Effector memory CD4-positive, alpha-beta T cell (primary cell): ENCODE data around the gene TIFAB.

Experiments used
- DNase-seq, 3 donors: peaks; one replicate each; pipeline ENCODE4 v3.0.0-alpha.2; 2020
- H3K27ac ChIP-seq: 2 replicates; pipeline ENCODE4 v1.7.0; 2013; ENCODE audit warnings: mild to moderate bottlenecking, low read length, moderate library complexity; ENCODE audit not compliant: insufficient read depth, poor library complexity, severe bottlenecking
- H3K27me3 ChIP-seq: replicated peaks from 2 replicates; pipeline ENCODE4 v1.7.0; 2013; ENCODE audit warnings: mild to moderate bottlenecking, low read length; ENCODE audit not compliant: insufficient read depth, control insufficient read depth, poor library complexity, severe bottlenecking
- H3K36me3 ChIP-seq: 2 replicates; pipeline ENCODE4 v1.7.0; 2013; ENCODE audit warnings: mild to moderate bottlenecking, low read length, moderate library complexity; ENCODE audit not compliant: control insufficient read depth, insufficient read depth
- H3K4me1 ChIP-seq: 2 replicates; pipeline ENCODE4 v1.7.0; 2013; ENCODE audit warnings: low read length, mild to moderate bottlenecking; ENCODE audit not compliant: control insufficient read depth, insufficient read depth, poor library complexity, severe bottlenecking
- H3K4me3 ChIP-seq: 2 replicates; pipeline ENCODE4 v1.7.0; 2013; ENCODE audit warnings: low read length, low read depth, mild to moderate bottlenecking; ENCODE audit not compliant: insufficient read depth, poor library complexity, severe bottlenecking
- H3K9me3 ChIP-seq: 2 replicates; pipeline ENCODE4 v1.7.0; 2013; ENCODE audit warnings: mild to moderate bottlenecking, low read length, moderate library complexity; ENCODE audit not compliant: control insufficient read depth

The TIFAB gene

DNA sequence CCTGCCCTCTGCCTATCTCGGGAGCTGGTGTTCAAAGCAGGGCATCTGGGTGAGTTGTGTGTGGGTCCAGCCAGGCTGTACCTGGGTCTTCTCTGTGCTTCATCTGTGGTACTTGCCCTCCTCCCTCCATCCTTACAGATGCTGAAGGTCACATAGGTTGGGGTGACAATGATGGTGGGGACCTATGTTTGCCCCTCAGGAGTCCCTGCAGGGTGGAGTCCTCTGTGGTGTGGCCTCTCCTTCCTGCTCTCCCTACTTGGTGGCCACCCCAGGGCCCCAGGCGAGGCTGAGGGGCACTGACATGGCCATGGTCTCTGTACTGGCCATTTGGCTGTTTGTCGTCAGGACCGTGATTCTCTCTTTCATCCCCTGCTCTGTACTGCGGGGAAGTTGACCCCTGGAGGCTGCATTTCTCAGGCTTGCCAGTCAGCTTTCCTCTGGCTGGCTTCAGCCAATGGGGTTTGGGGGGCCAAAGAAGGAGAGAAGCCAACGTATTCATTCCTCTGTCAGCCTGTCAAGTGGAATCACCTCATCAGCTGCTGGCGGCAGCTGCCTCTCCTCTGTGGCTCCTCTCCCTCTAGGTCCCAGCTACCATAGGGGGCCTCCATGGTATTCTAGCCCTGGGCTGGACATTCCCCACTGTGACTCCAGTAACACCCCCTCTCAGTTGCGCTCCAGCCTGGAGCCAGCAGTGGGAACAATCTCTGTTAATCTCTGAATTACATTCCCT lies 9.6 kb downstream of the TIFAB start:
- no peaks in the 10 kb centered on the region for H3K36me3 ChIP-seq
- H3K27me3 ChIP-seq = no peaks in the 10 kb centered on the region
- no peak overlapping the region for H3K27ac ChIP-seq
- DNase-seq = no peak
- no peaks in the 10 kb centered on the region for H3K4me1 ChIP-seq
- no peak overlapping the region for H3K4me3 ChIP-seq
- H3K9me3 ChIP-seq = no peaks in the 10 kb centered on the region

- Histone ChIP-seq H3K4me3 (no peak overlapping the region), H3K27ac (no peak overlapping the region), H3K36me3 (no peaks in the 10 kb centered on the region), H3K27me3 (no peaks in the 10 kb centered on the region), H3K9me3 (no peaks in the 10 kb centered on the region), H3K4me1 (no peaks in the 10 kb centered on the region)
- no peak for DNase-seq
These were observed 10.2 kb downstream of the TIFAB start for GRCh38 chr5:135441919-135442318.

GRCh38 chr5:135441350-135441831 lies 10.8 kb downstream of the TIFAB start:
- no peak overlapping the region for H3K4me3 ChIP-seq
- DNase-seq = no peak
- no peaks in the 10 kb centered on the region for H3K9me3 ChIP-seq
- no peaks in the 10 kb centered on the region for H3K27me3 ChIP-seq
- H3K36me3 ChIP-seq = no peaks in the 10 kb centered on the region
- H3K4me1 ChIP-seq = no peaks in the 10 kb centered on the region
- no peak overlapping the region for H3K27ac ChIP-seq

- Histone ChIP-seq H3K27me3 (no peaks in the 10 kb centered on the region), H3K4me1 (no peaks in the 10 kb centered on the region), H3K9me3 (no peaks in the 10 kb centered on the region), H3K36me3 (no peaks in the 10 kb centered on the region), H3K4me3 (no peak overlapping the region), H3K27ac (no peak overlapping the region)
- no peak for DNase-seq
These were observed 11.2 kb downstream of the TIFAB start for GRCh38 chr5:135440916-135441315.

DNA sequence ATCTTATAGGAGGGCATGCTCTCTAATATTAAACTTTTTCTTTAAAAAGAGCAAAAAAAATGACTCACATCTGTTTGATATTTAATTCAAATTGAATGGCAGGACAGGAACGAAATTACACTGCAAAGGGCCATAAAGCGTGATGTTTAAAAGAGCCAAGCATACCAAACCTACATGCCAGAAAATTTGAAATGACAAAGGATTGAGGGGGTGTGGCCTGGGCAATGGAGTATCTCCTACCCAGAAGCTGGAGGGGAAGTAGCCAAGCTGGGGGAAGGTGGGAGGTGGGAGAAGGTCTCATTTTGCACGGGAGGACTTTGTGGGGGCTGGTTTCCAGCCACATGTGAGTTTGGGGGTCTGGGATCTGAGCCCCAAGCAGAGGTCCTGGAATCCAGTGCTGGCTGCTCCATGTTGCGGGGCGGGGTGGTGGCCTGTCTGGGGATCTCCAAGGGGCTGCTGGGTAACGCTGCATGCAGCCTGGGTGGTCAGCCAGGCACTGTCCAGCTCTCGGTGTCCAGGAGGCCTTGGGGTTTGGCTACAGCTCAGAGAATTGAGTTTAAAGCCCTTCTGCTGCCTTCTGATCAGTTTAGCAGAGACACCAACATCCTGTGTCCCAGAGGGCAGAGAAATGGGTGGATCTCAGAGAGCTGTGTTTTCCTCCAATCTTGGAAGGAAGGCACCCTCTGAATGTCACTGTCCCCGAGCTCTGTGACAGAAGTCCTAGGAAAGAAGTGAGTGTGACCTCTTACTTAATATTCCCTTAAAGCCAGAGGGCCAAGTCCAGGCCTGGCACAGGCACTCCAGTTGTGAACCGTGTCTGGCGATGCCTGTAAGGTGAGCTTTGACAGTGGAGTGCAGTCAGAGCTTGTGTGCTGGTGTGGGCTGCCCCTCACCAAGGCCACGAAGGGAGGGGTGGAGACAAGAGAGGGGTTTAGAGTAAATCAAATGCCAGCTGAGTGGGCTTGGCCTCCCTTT lies 12.6 kb downstream of the TIFAB start:
- Histone ChIP-seq H3K27ac (no peak overlapping the region), H3K36me3 (no peaks in the 10 kb centered on the region), H3K4me3 (no peak overlapping the region), H3K9me3 (no peaks in the 10 kb centered on the region), H3K27me3 (no peaks in the 10 kb centered on the region), H3K4me1 (no peaks in the 10 kb centered on the region)
- DNase-seq = no peak

- no peaks in the 10 kb centered on the region for H3K9me3 ChIP-seq
- H3K27me3 ChIP-seq = no peaks in the 10 kb centered on the region
- no peaks in the 10 kb centered on the region for H3K36me3 ChIP-seq
- no peak overlapping the region for H3K27ac ChIP-seq
- H3K4me3 ChIP-seq = no peak overlapping the region
- no peak for DNase-seq
- no peaks in the 10 kb centered on the region for H3K4me1 ChIP-seq
These were observed 13.4 kb downstream of the TIFAB start for GRCh38 chr5:135438636-135439221.

GRCh38 chr5:135437796-135438560 lies 14.2 kb downstream of the TIFAB start:
- Histone ChIP-seq H3K27me3 (no peaks in the 10 kb centered on the region), H3K4me1 (no peaks in the 10 kb centered on the region), H3K27ac (no peak overlapping the region), H3K36me3 (no peaks in the 10 kb centered on the region), H3K9me3 (no peaks in the 10 kb centered on the region), H3K4me3 (no peak overlapping the region)
- DNase-seq = no peak

GRCh38 chr5:135437422-135437795 lies 14.7 kb downstream of the TIFAB start:
- no peaks in the 10 kb centered on the region for H3K27me3 ChIP-seq
- no peaks in the 10 kb centered on the region for H3K9me3 ChIP-seq
- no peaks in the 10 kb centered on the region for H3K36me3 ChIP-seq
- H3K4me1 ChIP-seq = no peaks in the 10 kb centered on the region
- H3K4me3 ChIP-seq = no peak overlapping the region
- DNase-seq = no peak
- H3K27ac ChIP-seq = no peak overlapping the region

DNA sequence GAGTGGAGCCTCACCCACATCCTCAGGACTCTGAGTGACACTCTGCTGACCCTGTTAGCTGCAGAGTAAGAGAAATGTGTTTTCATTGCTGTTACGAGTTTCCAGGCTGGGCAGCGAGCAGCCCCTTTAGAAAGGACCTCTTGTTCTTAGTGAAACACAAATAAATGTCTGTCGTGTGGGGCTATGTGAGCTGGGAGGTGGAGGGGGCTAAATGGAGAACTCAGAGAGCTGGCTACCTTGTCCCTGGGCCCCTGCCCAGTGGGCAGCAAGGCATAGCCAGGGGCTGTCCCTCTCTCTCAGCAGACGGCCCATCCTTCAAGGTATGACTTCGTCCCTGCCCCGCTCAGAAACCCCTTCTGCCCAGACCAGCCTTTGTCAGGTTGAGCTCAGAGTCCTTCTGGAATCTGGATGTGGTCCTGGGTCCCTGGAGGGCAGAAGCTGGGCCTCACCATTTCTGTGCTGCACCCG lies 15.2 kb downstream of the TIFAB start:
- DNase-seq = no peak
- Histone ChIP-seq H3K27ac (no peak overlapping the region), H3K4me1 (no peaks in the 10 kb centered on the region), H3K4me3 (no peak overlapping the region), H3K36me3 (no peaks in the 10 kb centered on the region), H3K27me3 (no peaks in the 10 kb centered on the region), H3K9me3 (no peaks in the 10 kb centered on the region)
